Esophagus muscularis mucosa (tissue), 4 donors: ENCODE measurements around the gene DACT3. TPM values are rescaled to one million over a fixed set of nuclear protein-coding genes. Genes with fewer than 3 reads are reported as not detected.

Experiments used
- DNase-seq: peaks from one replicate; pipeline ENCODE4 v3.0.0-alpha.2; 2017; ENCODE audit errors: extremely low spot score
- H3K27ac ChIP-seq, 4 donors: fragments of 200-600 bp; sonication (generic); replicated peaks in 1 of 4; 1 replicate in 3 of 4; 2 replicates in 1 of 4; pipeline ENCODE4 v1.5.1; 2016 to 2019; ENCODE audit warnings: mild to moderate bottlenecking in 1 of 4
- H3K27me3 ChIP-seq, 4 donors: fragments of 200-600 bp; sonication (generic); one replicate each; pipeline versions ENCODE4 v1.5.1 to v1.6.0; 2016 to 2019
- H3K36me3 ChIP-seq, 4 donors: fragments of 200-600 bp; sonication (generic); one replicate each; pipeline ENCODE4 v1.5.1; 2016 to 2019
- H3K4me1 ChIP-seq, 4 donors: fragments of 200-600 bp; sonication (generic); one replicate each; pipeline ENCODE4 v1.5.1; 2016 to 2019
- H3K4me3 ChIP-seq, 4 donors: fragments of 200-600 bp; sonication (generic); 1 replicate in 2 of 4; 2 replicates in 2 of 4; pipeline ENCODE4 v1.5.1; 2016 to 2019; ENCODE audit warnings: mild to moderate bottlenecking in 4 of 4, moderate library complexity in 1 of 4
- H3K9me3 ChIP-seq, 4 donors: fragments of 200-600 bp; sonication (generic); 1 replicate in 3 of 4; 2 replicates in 1 of 4; pipeline ENCODE4 v1.5.1; 2016 to 2019
- EP300 ChIP-seq: sonication (generic); formaldehyde crosslinking; IDR thresholded peaks from one replicate; pipeline ENCODE4 v1.6.1; 2017; ENCODE audit warnings: antibody characterized with exemption
- POLR2A ChIP-seq: fragments of 450-650 bp; IDR thresholded peaks from one replicate; pipeline ENCODE4 v1.6.1; 2017; ENCODE audit warnings: antibody characterized with exemption, moderate library complexity, mild to moderate bottlenecking, low read depth
- POLR2AphosphoS5 ChIP-seq, 2 donors: sonication (generic); formaldehyde crosslinking; IDR thresholded peaks; one replicate each; pipeline ENCODE4 v1.6.1; 2017; ENCODE audit warnings: antibody characterized with exemption in 2 of 2
- WGBS: methylation state at CpG from one replicate; pipeline ENCODE4 v1.1.5; 2018; 5-methylcytosine and 5-hydroxymethylcytosine counted together
- intact Hi-C: fragments of 100-400 bp; cut with DNase I; formaldehyde crosslinking; loops from one replicate; pipeline ENCODE4 v1.15.1; 2023
- total RNA-seq, 4 donors: library from RNA; depleted of rRNA; stranded (reverse); fragments of >200 nt; gene quantifications; one replicate each; pipeline versions ENCODE4 v1.1.0 to v1.2.1, GENCODE V29; 2016
- TF ChIP-seq, protein P1 (sequence below), 3 experiments: fragments of 200-600 bp in 2 of 3; fragments of 450-650 bp in 1 of 3; sonication (generic) in 2 of 3; IDR thresholded peaks; one replicate each; pipeline ENCODE4 v1.5.1; 2017 to 2019; ENCODE audit warnings: antibody characterized with exemption in 3 of 3, mild to moderate bottlenecking in 2 of 3, moderate library complexity in 1 of 3

Gene DACT3
- total RNA-seq, 4 donors from 2014 or later: 46.7 to 119 (median 65.1) TPM

- H3K9me3 ChIP-seq: no peaks in the 10 kb centered on the region
- no peaks in the 10 kb centered on the region for H3K27me3 ChIP-seq
- H3K36me3 ChIP-seq: peaks cover 47 to 94% (median 89%) of the 10 kb centered on the region in 4 donors
- no peak for TF ChIP-seq POLR2A
- TF ChIP-seq, protein P1, sequence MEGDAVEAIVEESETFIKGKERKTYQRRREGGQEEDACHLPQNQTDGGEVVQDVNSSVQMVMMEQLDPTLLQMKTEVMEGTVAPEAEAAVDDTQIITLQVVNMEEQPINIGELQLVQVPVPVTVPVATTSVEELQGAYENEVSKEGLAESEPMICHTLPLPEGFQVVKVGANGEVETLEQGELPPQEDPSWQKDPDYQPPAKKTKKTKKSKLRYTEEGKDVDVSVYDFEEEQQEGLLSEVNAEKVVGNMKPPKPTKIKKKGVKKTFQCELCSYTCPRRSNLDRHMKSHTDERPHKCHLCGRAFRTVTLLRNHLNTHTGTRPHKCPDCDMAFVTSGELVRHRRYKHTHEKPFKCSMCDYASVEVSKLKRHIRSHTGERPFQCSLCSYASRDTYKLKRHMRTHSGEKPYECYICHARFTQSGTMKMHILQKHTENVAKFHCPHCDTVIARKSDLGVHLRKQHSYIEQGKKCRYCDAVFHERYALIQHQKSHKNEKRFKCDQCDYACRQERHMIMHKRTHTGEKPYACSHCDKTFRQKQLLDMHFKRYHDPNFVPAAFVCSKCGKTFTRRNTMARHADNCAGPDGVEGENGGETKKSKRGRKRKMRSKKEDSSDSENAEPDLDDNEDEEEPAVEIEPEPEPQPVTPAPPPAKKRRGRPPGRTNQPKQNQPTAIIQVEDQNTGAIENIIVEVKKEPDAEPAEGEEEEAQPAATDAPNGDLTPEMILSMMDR (IDR thresholded peaks at IDR 0.05): no peak
- 97% methylated on average over 10 of the region's 11 CpGs for WGBS
- peak overlapping the region in 1 of 4 donors; percentile 44 for H3K27ac ChIP-seq
- intact Hi-C loops: no loop called here
- H3K4me3 ChIP-seq: no peak overlapping the region
- peaks cover 6 to 14% (median 13%) of the 10 kb centered on the region in 4 donors for H3K4me1 ChIP-seq
- no peak for DNase-seq
These were observed 37.7 kb upstream of the DACT3 start for GRCh38 chr19:46698395-46699321.

- H3K9me3 ChIP-seq: no peaks in the 10 kb centered on the region
- peak overlapping the region in 1 of 4 donors; percentile 44 for H3K27ac ChIP-seq
- H3K4me1 ChIP-seq: peaks cover 6 to 14% (median 13%) of the 10 kb centered on the region in 4 donors
- intact Hi-C loops: no loop called here
- TF ChIP-seq, protein P1 (IDR thresholded peaks at IDR 0.05): no peak
- TF ChIP-seq POLR2AphosphoS5 (IDR thresholded peaks at IDR 0.05): peak in 1 of 2 donors; percentile 19
- DNase-seq: peak; percentile 95
- 30% methylated on average over 37 of the region's 39 CpGs for WGBS
- H3K27me3 ChIP-seq: no peaks in the 10 kb centered on the region
- peak overlapping the region; percentile 30 to 47 (median 40) for H3K4me3 ChIP-seq
- H3K36me3 ChIP-seq: peaks cover 52 to 94% (median 89%) of the 10 kb centered on the region in 4 donors
These were observed 36.4 kb upstream of the DACT3 start for GRCh38 chr19:46697204-46697960.

- no peak overlapping the region for H3K27ac ChIP-seq
- no peak for TF ChIP-seq POLR2A
- TF ChIP-seq POLR2AphosphoS5 (IDR thresholded peaks at IDR 0.05): no peak
- TF ChIP-seq, protein P1 (IDR thresholded peaks at IDR 0.05): no peak
- H3K9me3 ChIP-seq: no peaks in the 10 kb centered on the region
- WGBS: 85% methylated on average over 7 of the region's 9 CpGs
- no peak for DNase-seq
- H3K4me1 ChIP-seq: peaks cover 6 to 14% (median 13%) of the 10 kb centered on the region in 4 donors
- peaks cover 58 to 94% (median 90%) of the 10 kb centered on the region in 4 donors for H3K36me3 ChIP-seq
- intact Hi-C loops: no loop called here
- H3K27me3 ChIP-seq: no peaks in the 10 kb centered on the region
- H3K4me3 ChIP-seq: peak overlapping the region; percentile 30 to 47 (median 40)
These were observed 35.9 kb upstream of the DACT3 start for GRCh38 chr19:46696866-46697203.

GRCh38 chr19:46696052-46696451 lies 35.1 kb upstream of the DACT3 start:
- Histone ChIP-seq H3K4me3 (no peak overlapping the region), H3K9me3 (no peaks in the 10 kb centered on the region), H3K4me1 (peaks cover 6 to 14% (median 13%) of the 10 kb centered on the region in 4 donors), H3K36me3 (peaks cover 57 to 94% (median 90%) of the 10 kb centered on the region in 4 donors), H3K27me3 (no peaks in the 10 kb centered on the region), H3K27ac (no peak overlapping the region)
- WGBS: 93% methylated on average over 10 of the region's 10 CpGs
- no peak for DNase-seq
- TF ChIP-seq EP300: no peak
- no peak for TF ChIP-seq POLR2AphosphoS5 (IDR thresholded peaks at IDR 0.05)
- TF ChIP-seq POLR2A: no peak
- TF ChIP-seq, protein P1 (IDR thresholded peaks at IDR 0.05): no peak
- intact Hi-C loops: no loop called here
